GM23248 (cell line): ENCODE data around the gene CNGA1.

Source experiments
- EZH2 ChIP-seq: fragments of 200-600 bp; sonication (generic); IDR thresholded peaks from 2 replicates; pipeline ENCODE4 v1.6.1; 2018; ENCODE audit warnings: antibody characterized with exemption, mild to moderate bottlenecking; ENCODE audit not compliant: insufficient read depth, poor library complexity, severe bottlenecking
- EZH2phosphoT487 ChIP-seq: fragments of 200-600 bp; sonication (generic); IDR thresholded peaks from 2 replicates; pipeline ENCODE4 v1.6.1; 2018; ENCODE audit warnings: antibody characterized with exemption, moderate library complexity, mild to moderate bottlenecking, low read depth; ENCODE audit not compliant: insufficient read depth

GRCh38 chr4:48005781-48006180, 10.7 kb downstream of the CNGA1 start:
- TF ChIP-seq EZH2 (no peak), EZH2phosphoT487 (no peak)
